ENCODE results near the gene RAI14.
"Not testable (repeated sequence)": the region's sequence is repeated elsewhere in the genome, so short reads cannot be mapped to it uniquely, and the experiment has no call there.

RAI14 gene

GRCh38 chr5:34820593-34820992 lies 164.5 kb downstream of the RAI14 start:
- no peak for DNase-seq (ENCODE audit: low spot score)

- no peak for DNase-seq (ENCODE audit: low spot score)
Measured at GRCh38 chr5:34822956-34823715, 167.0 kb downstream of the RAI14 start.

GRCh38 chr5:34826347-34826746 lies 170.2 kb downstream of the RAI14 start:
- no peak for DNase-seq (ENCODE audit: low spot score)

GRCh38 chr5:34827588-34828506 lies 171.7 kb downstream of the RAI14 start:
- DNase-seq (ENCODE audit: low spot score) = no peak

GRCh38 chr5:34830827-34831226 lies 174.7 kb downstream of the RAI14 start:
- DNase-seq (ENCODE audit: low spot score) = not testable (repeated sequence)

- no peak for DNase-seq (ENCODE audit: low spot score)
Measured at GRCh38 chr5:34831303-34831702, 175.2 kb downstream of the RAI14 start.

- DNase-seq (ENCODE audit: low spot score) = no peak
Measured at GRCh38 chr5:34832568-34832967, 176.4 kb downstream of the RAI14 start.

GRCh38 chr5:34833090-34833489 lies 177.0 kb downstream of the RAI14 start:
- DNase-seq (ENCODE audit: low spot score) = no peak

GRCh38 chr5:34833976-34834793 lies 178.1 kb downstream of the RAI14 start:
- no peak for DNase-seq (ENCODE audit: low spot score)

- DNase-seq (ENCODE audit: low spot score) = no peak
Measured at GRCh38 chr5:34834794-34835089, 178.6 kb downstream of the RAI14 start.

- no peak for DNase-seq (ENCODE audit: low spot score)
Measured at GRCh38 chr5:34835664-34836063, 179.5 kb downstream of the RAI14 start.

GRCh38 chr5:34838785-34839714 lies 182.9 kb downstream of the RAI14 start, which contains the start of gene TTC23L:
Gene TTC23L, plus strand, starts transcription at chr5:34839164. Its CDS starts 1,508 bp downstream, at chr5:34840672.
- DNase-seq (ENCODE audit: low spot score) = peak; percentile 90

- no peak for DNase-seq (ENCODE audit: low spot score)
Measured at GRCh38 chr5:34841816-34842215, 185.7 kb downstream of the RAI14 start.

GRCh38 chr5:34842554-34842953 lies 186.4 kb downstream of the RAI14 start:
- no peak for DNase-seq (ENCODE audit: low spot score)

GRCh38 chr5:34843497-34843896 lies 187.4 kb downstream of the RAI14 start:
- no peak for DNase-seq (ENCODE audit: low spot score)

- DNase-seq (ENCODE audit: low spot score) = no peak
Measured at GRCh38 chr5:34844106-34844505, 188.0 kb downstream of the RAI14 start.

- DNase-seq (ENCODE audit: low spot score) = no peak
Measured at GRCh38 chr5:34844999-34845398, 188.9 kb downstream of the RAI14 start.

- no peak for DNase-seq (ENCODE audit: low spot score)
Measured at GRCh38 chr5:34847056-34847455, 190.9 kb downstream of the RAI14 start.

GRCh38 chr5:34847552-34847951 lies 191.4 kb downstream of the RAI14 start:
- no peak for DNase-seq (ENCODE audit: low spot score)

GRCh38 chr5:34848230-34848629 lies 192.1 kb downstream of the RAI14 start:
- no peak for DNase-seq (ENCODE audit: low spot score)

- no peak for DNase-seq (ENCODE audit: low spot score)
Measured at GRCh38 chr5:34849253-34849652, 193.1 kb downstream of the RAI14 start.

All from AG08396 (cell line).